Measurements from ENCODE around the gene PCDHB1.
"Not testable (repeated sequence)": the region's sequence is repeated elsewhere in the genome, so short reads cannot be mapped to it uniquely, and the experiment has no call there.

The PCDHB1 gene

GRCh38 chr5:141102070-141102469, 50.9 kb downstream of the PCDHB1 start:
- H3K27me3 ChIP-seq (replicated peaks; ENCODE audit: control insufficient read depth, insufficient read depth, low read length, poor library complexity, severe bottlenecking); DNase-seq; H3K9me3 ChIP-seq (ENCODE audit: control insufficient read depth, low read length); H3K27ac ChIP-seq (ENCODE audit: insufficient read depth, low read length, poor library complexity, severe bottlenecking); H3K36me3 ChIP-seq (ENCODE audit: control insufficient read depth, insufficient read depth, low read length); H3K4me3 ChIP-seq (ENCODE audit: insufficient read depth, low read depth, low read length, poor library complexity, severe bottlenecking); H3K4me1 ChIP-seq (ENCODE audit: control insufficient read depth, insufficient read depth, low read length, poor library complexity, severe bottlenecking): not testable (repeated sequence)

- not testable (repeated sequence) for H3K4me1 ChIP-seq (ENCODE audit: control insufficient read depth, insufficient read depth, low read length, poor library complexity, severe bottlenecking); H3K27ac ChIP-seq (ENCODE audit: insufficient read depth, low read length, poor library complexity, severe bottlenecking); H3K27me3 ChIP-seq (replicated peaks; ENCODE audit: control insufficient read depth, insufficient read depth, low read length, poor library complexity, severe bottlenecking); H3K4me3 ChIP-seq (ENCODE audit: insufficient read depth, low read depth, low read length, poor library complexity, severe bottlenecking); DNase-seq; H3K36me3 ChIP-seq (ENCODE audit: control insufficient read depth, insufficient read depth, low read length); H3K9me3 ChIP-seq (ENCODE audit: control insufficient read depth, low read length)
Measured at GRCh38 chr5:141102471-141102870, 51.3 kb downstream of the PCDHB1 start.

GRCh38 chr5:141105350-141105749, 54.2 kb downstream of the PCDHB1 start:
- no peaks in the 10 kb centered on the region for H3K9me3 ChIP-seq (ENCODE audit: control insufficient read depth, low read length)
- no peak overlapping the region for H3K4me3 ChIP-seq (ENCODE audit: insufficient read depth, low read depth, low read length, poor library complexity, severe bottlenecking)
- H3K4me1 ChIP-seq (ENCODE audit: control insufficient read depth, insufficient read depth, low read length, poor library complexity, severe bottlenecking): no peaks in the 10 kb centered on the region
- H3K27ac ChIP-seq (ENCODE audit: insufficient read depth, low read length, poor library complexity, severe bottlenecking): no peak overlapping the region
- DNase-seq: no peak
- no peaks in the 10 kb centered on the region for H3K36me3 ChIP-seq (ENCODE audit: control insufficient read depth, insufficient read depth, low read length)
- H3K27me3 ChIP-seq (replicated peaks; ENCODE audit: control insufficient read depth, insufficient read depth, low read length, poor library complexity, severe bottlenecking): peaks cover 6% of the 10 kb centered on the region
